Activated T-cell treated with anti-CD3 and anti-CD28 coated beads, Interleukin-2, amount 50 U/mL, for 1 hour (primary cell): ENCODE measurements around the gene MTOR.

Experiments used
- DNase-seq: peaks from one replicate; pipeline ENCODE4 v3.0.0-alpha.2; 2020

MTOR gene

GRCh38 chr1:11059155-11059967, 203.0 kb downstream of the MTOR start:
- no peak for DNase-seq

- no peak for DNase-seq
These were observed 203.7 kb downstream of the MTOR start for GRCh38 chr1:11058595-11059154.

GRCh38 chr1:11058026-11058425, 204.3 kb downstream of the MTOR start:
- DNase-seq: no peak

DNA sequence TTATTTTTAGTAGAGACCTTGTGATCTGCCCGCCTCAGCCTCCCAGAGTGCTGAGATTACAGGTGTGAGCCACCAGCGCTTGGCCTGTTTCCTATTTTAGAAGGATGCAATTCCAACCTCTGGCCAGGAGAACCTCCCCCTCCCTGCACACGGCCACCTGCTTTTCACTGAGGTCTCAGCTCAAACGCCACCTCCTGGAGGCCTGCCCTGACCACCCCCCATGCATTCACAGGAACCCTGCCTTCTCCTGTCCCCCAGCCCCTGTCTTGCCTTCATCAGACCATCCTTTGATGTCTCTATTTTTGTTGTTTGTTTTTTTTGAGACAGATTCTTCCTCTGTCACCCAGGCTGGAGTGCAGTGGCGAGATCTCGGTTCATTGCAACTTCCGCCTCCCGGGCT, 204.9 kb downstream of the MTOR start:
- no peak for DNase-seq
